ENCODE measurements around the gene KPNA5. TPM values are rescaled to one million over a fixed set of nuclear protein-coding genes. Genes with fewer than 3 reads are reported as not detected.
"Not testable (repeated sequence)": the region's sequence is repeated elsewhere in the genome, so short reads cannot be mapped to it uniquely, and the experiment has no call there.

Gene KPNA5
- total RNA-seq, 1 experiment from 2014 or later, result 12.0 TPM

GRCh38 chr6:116695401-116695800, 14.4 kb downstream of the KPNA5 start:
- no peaks in the 10 kb centered on the region for H3K4me1 ChIP-seq
- intact Hi-C loops (cut with micrococcal nuclease; ENCODE audit: unreplicated experiment), result no loop called here
- no peak overlapping the region for H3K4me3 ChIP-seq (ENCODE audit: low read depth, low read length)
- Mint-ChIP-seq H3K4me1 (ENCODE audit: low read depth, unreplicated experiment) (no peaks in the 10 kb centered on the region), H3K27ac (ENCODE audit: unreplicated experiment) (no peak overlapping the region), H3K4me3 (ENCODE audit: unreplicated experiment) (no peak overlapping the region), H3K9me3 (ENCODE audit: unreplicated experiment) (no peaks in the 10 kb centered on the region), H3K36me3 (ENCODE audit: insufficient read depth, unreplicated experiment) (peaks cover 16% of the 10 kb centered on the region), H3K27me3 (ENCODE audit: insufficient read depth, unreplicated experiment) (no peaks in the 10 kb centered on the region)
- BruUV-seq (replicated peaks), result no TSS peak
- no peak for TF ChIP-seq CTCF (IDR thresholded peaks at IDR 0.05; ENCODE audit: insufficient read depth in 1 of 2, low read depth in 1 of 2, low read length in 1 of 2, severe bottlenecking in 1 of 2, unreplicated experiment in 1 of 2)
- DNase-seq, result no peak
- H3K27me3 ChIP-seq (replicated peaks; ENCODE audit: control insufficient read depth, insufficient read depth, low read length), result no peaks in the 10 kb centered on the region
- no peaks in the 10 kb centered on the region for H3K36me3 ChIP-seq (ENCODE audit: control insufficient read depth, insufficient read depth, low read length)
- POLR2A ChIA-PET, result no interaction called here
- no peaks in the 10 kb centered on the region for H3K9me3 ChIP-seq
- CTCF ChIA-PET, result no interaction called here

- Mint-ChIP-seq H3K9me3 (ENCODE audit: unreplicated experiment) (no peaks in the 10 kb centered on the region), H3K4me1 (ENCODE audit: low read depth, unreplicated experiment) (no peaks in the 10 kb centered on the region), H3K27ac (ENCODE audit: unreplicated experiment) (no peak overlapping the region), H3K27me3 (ENCODE audit: insufficient read depth, unreplicated experiment) (no peaks in the 10 kb centered on the region), H3K36me3 (ENCODE audit: insufficient read depth, unreplicated experiment) (peaks cover 25% of the 10 kb centered on the region), H3K4me3 (ENCODE audit: unreplicated experiment) (no peak overlapping the region)
- POLR2A ChIA-PET, result no interaction called here
- Histone ChIP-seq H3K4me1 (no peaks in the 10 kb centered on the region), H3K27me3 (replicated peaks; ENCODE audit: control insufficient read depth, insufficient read depth, low read length) (no peaks in the 10 kb centered on the region), H3K9me3 (no peaks in the 10 kb centered on the region), H3K36me3 (ENCODE audit: control insufficient read depth, insufficient read depth, low read length) (no peaks in the 10 kb centered on the region), H3K4me3 (ENCODE audit: low read depth, low read length) (no peak overlapping the region)
- CTCF ChIA-PET, result no interaction called here
- BruUV-seq (replicated peaks), result no TSS peak
- intact Hi-C loops (cut with micrococcal nuclease; ENCODE audit: unreplicated experiment), result no loop called here
- no peak for DNase-seq
- no peak for TF ChIP-seq CTCF (IDR thresholded peaks at IDR 0.05; ENCODE audit: insufficient read depth in 1 of 2, low read depth in 1 of 2, low read length in 1 of 2, severe bottlenecking in 1 of 2, unreplicated experiment in 1 of 2)
These were observed 16.5 kb downstream of the KPNA5 start for GRCh38 chr6:116697480-116697879.

GRCh38 chr6:116703888-116704287, 22.9 kb downstream of the KPNA5 start:
- H3K9me3 Mint-ChIP-seq (ENCODE audit: unreplicated experiment); BruUV-seq (replicated peaks); DNase-seq; H3K4me3 Mint-ChIP-seq (ENCODE audit: unreplicated experiment); intact Hi-C loops (cut with micrococcal nuclease; ENCODE audit: unreplicated experiment); H3K36me3 ChIP-seq (ENCODE audit: control insufficient read depth, insufficient read depth, low read length); H3K27me3 Mint-ChIP-seq (ENCODE audit: insufficient read depth, unreplicated experiment); H3K4me3 ChIP-seq (ENCODE audit: low read depth, low read length); H3K4me1 ChIP-seq; POLR2A ChIA-PET; H3K27ac Mint-ChIP-seq (ENCODE audit: unreplicated experiment); CTCF ChIA-PET; H3K4me1 Mint-ChIP-seq (ENCODE audit: low read depth, unreplicated experiment); H3K27me3 ChIP-seq (replicated peaks; ENCODE audit: control insufficient read depth, insufficient read depth, low read length); H3K9me3 ChIP-seq: not testable (repeated sequence)
- peaks cover 15% of the 10 kb centered on the region for H3K36me3 Mint-ChIP-seq (ENCODE audit: insufficient read depth, unreplicated experiment)

GRCh38 chr6:116705917-116706316, 24.9 kb downstream of the KPNA5 start:
- no peak for TF ChIP-seq CTCF (IDR thresholded peaks at IDR 0.05; ENCODE audit: insufficient read depth in 1 of 2, low read depth in 1 of 2, low read length in 1 of 2, severe bottlenecking in 1 of 2, unreplicated experiment in 1 of 2)
- Histone ChIP-seq H3K36me3 (ENCODE audit: control insufficient read depth, insufficient read depth, low read length) (no peaks in the 10 kb centered on the region; the same call in 1 of the 2 replicates), H3K27me3 (replicated peaks; ENCODE audit: control insufficient read depth, insufficient read depth, low read length) (no peaks in the 10 kb centered on the region), H3K4me3 (ENCODE audit: low read depth, low read length) (no peak overlapping the region), H3K4me1 (no peaks in the 10 kb centered on the region), H3K9me3 (no peaks in the 10 kb centered on the region)
- no peak for DNase-seq
- Mint-ChIP-seq H3K9me3 (ENCODE audit: unreplicated experiment) (no peaks in the 10 kb centered on the region), H3K27ac (ENCODE audit: unreplicated experiment) (no peak overlapping the region), H3K27me3 (ENCODE audit: insufficient read depth, unreplicated experiment) (no peaks in the 10 kb centered on the region), H3K4me3 (ENCODE audit: unreplicated experiment) (no peak overlapping the region), H3K4me1 (ENCODE audit: low read depth, unreplicated experiment) (no peaks in the 10 kb centered on the region), H3K36me3 (ENCODE audit: insufficient read depth, unreplicated experiment) (peaks cover 9% of the 10 kb centered on the region)
- no TSS peak for BruUV-seq (replicated peaks)
- intact Hi-C loops (cut with micrococcal nuclease; ENCODE audit: unreplicated experiment), result no loop called here
- CTCF ChIA-PET, result no interaction called here
- POLR2A ChIA-PET, result no interaction called here

Data from Caco-2 (cell line).